Measurements from ENCODE around the gene LAMA2. TPM values are rescaled to one million over a fixed set of nuclear protein-coding genes. Genes with fewer than 3 reads are reported as not detected.

Gene LAMA2
- total RNA-seq, 2 donors from 2014 or later, result 3.6 to 7.5 TPM

DNA sequence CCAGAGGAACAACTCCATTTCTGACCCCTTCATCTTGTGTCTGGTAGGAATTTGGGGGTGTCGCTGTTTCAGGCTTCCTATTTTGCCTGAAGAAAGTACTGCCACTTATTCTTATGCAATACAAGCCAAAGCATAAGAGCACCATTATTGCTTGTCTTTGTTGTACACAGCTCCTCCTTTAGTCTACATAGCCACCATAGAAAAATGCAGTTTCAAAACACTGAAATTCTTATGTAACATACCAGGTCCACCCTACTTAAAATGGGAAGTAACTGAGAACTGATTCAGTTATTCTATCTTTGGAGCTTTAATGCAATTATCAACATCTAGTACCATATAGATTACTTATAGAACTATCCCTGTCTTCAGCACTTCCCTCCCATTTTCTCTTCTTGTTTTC, 571.5 kb downstream of the LAMA2 start:
- H3K4me1 ChIP-seq, result no peaks in the 10 kb centered on the region
- H3K27me3 ChIP-seq, result no peaks in the 10 kb centered on the region
- no peak overlapping the region for H3K4me3 ChIP-seq
- no peaks in the 10 kb centered on the region for H3K36me3 ChIP-seq
- DNase-seq, result no peak
- no peaks in the 10 kb centered on the region for H3K9me3 ChIP-seq
- intact Hi-C loops (cut with DNase I), result no loop called here
- TF ChIP-seq, protein P1, sequence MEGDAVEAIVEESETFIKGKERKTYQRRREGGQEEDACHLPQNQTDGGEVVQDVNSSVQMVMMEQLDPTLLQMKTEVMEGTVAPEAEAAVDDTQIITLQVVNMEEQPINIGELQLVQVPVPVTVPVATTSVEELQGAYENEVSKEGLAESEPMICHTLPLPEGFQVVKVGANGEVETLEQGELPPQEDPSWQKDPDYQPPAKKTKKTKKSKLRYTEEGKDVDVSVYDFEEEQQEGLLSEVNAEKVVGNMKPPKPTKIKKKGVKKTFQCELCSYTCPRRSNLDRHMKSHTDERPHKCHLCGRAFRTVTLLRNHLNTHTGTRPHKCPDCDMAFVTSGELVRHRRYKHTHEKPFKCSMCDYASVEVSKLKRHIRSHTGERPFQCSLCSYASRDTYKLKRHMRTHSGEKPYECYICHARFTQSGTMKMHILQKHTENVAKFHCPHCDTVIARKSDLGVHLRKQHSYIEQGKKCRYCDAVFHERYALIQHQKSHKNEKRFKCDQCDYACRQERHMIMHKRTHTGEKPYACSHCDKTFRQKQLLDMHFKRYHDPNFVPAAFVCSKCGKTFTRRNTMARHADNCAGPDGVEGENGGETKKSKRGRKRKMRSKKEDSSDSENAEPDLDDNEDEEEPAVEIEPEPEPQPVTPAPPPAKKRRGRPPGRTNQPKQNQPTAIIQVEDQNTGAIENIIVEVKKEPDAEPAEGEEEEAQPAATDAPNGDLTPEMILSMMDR (IDR thresholded peaks at IDR 0.05), result no peak
- no peak overlapping the region for H3K9ac ChIP-seq (ENCODE audit: low read depth in 2 of 2, low read length in 2 of 2)
- H3K27ac ChIP-seq, result no peak overlapping the region

DNA sequence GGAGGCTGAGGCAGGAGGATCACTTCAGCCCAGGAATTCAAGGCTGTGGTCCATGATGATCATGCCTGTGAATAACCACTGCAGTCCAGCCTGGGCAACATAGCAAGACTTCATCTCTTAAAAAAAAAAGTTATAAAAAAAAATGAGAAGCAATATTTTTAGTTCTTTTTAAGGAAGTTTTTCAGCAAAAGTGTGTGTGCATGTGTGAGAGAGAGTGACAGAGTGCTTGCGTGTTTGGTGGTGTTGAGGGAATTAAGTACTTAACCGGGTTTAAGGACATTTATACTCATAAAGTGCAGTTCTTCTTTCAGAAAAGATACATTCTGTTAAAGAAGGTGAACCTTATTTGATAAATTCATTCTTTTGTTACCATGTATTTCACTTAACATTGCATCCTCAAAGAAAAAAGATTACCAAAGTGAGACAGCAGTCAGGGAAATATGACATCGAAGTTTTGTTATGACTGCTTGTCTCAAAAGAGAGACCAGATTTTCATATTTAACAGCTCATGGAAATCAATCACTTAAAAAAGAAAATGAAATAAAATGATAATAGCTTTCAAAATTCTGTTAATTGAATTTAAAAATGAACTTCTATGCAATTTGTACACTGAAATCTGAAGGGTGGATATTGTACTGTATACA, 572.3 kb downstream of the LAMA2 start:
- no peak overlapping the region for H3K9ac ChIP-seq (ENCODE audit: low read depth in 2 of 2, low read length in 2 of 2)
- H3K27me3 ChIP-seq, result no peaks in the 10 kb centered on the region
- TF ChIP-seq, protein P1 (IDR thresholded peaks at IDR 0.05), result no peak
- no peak for DNase-seq
- H3K4me3 ChIP-seq, result no peak overlapping the region
- H3K9me3 ChIP-seq, result no peaks in the 10 kb centered on the region
- H3K36me3 ChIP-seq, result no peaks in the 10 kb centered on the region
- H3K4me1 ChIP-seq, result no peaks in the 10 kb centered on the region
- intact Hi-C loops (cut with DNase I), result no loop called here
- H3K27ac ChIP-seq, result no peak overlapping the region

DNA sequence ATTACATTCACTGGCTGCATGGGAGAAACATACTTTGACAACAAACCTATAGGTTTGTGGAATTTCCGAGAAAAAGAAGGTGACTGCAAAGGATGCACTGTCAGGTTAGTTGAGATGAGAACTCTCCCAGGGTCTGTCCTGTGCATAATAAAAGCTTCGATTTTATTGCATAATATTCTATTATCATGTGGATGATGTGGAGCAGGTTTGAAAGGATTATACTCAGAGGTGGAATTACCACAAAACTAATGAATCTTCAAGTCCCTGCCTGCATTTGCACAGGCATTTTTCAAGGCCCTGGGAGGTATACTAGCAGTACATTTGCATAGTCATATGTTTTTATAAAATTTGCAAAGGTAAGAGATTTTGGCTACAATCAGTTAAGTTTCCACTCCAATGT, 577.3 kb downstream of the LAMA2 start:
- no peak overlapping the region for H3K4me3 ChIP-seq
- intact Hi-C loops (cut with DNase I), result no loop called here
- H3K9ac ChIP-seq (ENCODE audit: low read depth in 2 of 2, low read length in 2 of 2), result no peak overlapping the region
- no peaks in the 10 kb centered on the region for H3K4me1 ChIP-seq
- no peaks in the 10 kb centered on the region for H3K27me3 ChIP-seq
- no peak for DNase-seq
- no peak overlapping the region for H3K27ac ChIP-seq
- no peaks in the 10 kb centered on the region for H3K36me3 ChIP-seq
- TF ChIP-seq, protein P1 (IDR thresholded peaks at IDR 0.05), result no peak
- no peaks in the 10 kb centered on the region for H3K9me3 ChIP-seq

DNA sequence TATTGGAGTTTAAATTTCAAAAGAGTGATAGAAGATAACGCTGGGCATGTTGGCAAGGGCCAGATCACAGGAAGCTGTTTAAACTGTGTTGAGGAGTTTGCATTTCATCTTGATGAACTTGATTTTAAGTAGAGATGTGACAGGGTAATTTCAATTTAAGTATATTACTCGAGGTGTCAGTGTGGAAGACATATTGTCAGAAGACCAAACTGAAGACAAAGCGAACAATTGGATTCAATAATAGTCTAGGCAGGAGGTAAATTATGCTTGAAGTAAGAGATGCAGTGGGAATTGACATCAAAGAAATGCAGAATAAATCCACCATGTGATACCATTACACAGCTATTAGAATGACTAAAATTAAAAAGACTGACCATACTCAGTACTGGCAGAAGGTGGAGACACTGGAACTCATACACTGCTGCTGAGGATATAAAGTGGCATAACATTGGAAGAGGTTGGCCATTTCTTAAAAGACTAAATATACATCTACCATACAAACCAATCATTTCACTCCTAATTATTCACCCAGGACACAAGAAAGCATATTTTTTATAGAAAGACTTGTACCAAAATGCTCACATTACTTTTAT, 586.2 kb downstream of the LAMA2 start:
- Histone ChIP-seq H3K27ac (no peak overlapping the region), H3K4me3 (no peak overlapping the region), H3K9ac (ENCODE audit: low read depth in 2 of 2, low read length in 2 of 2) (no peak overlapping the region), H3K27me3 (no peaks in the 10 kb centered on the region), H3K4me1 (no peaks in the 10 kb centered on the region), H3K36me3 (no peaks in the 10 kb centered on the region), H3K9me3 (no peaks in the 10 kb centered on the region)
- intact Hi-C loops (cut with DNase I), result no loop called here
- TF ChIP-seq, protein P1 (IDR thresholded peaks at IDR 0.05), result no peak
- no peak for DNase-seq

DNA sequence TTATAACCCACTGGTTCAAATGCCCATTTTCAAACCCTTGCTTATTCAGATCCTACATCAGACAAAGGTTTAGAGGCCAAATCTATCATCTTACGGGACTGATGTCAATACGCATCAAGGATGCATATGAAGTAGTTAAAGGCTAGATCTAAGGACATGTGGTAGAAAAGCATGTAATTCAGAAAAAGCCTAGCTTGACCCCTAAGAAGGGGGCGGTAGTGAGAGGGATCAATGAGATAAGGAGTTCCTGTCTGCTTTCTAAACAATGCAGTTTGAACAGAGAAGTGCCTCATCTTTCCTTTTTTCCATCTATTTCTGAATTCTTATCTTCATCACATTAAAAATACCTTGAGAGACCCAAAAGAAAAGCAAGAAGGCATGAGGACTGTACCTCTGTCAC, 589.3 kb downstream of the LAMA2 start:
- Histone ChIP-seq H3K9ac (ENCODE audit: low read depth in 2 of 2, low read length in 2 of 2) (no peak overlapping the region), H3K4me3 (no peak overlapping the region), H3K27ac (no peak overlapping the region), H3K36me3 (no peaks in the 10 kb centered on the region), H3K4me1 (no peaks in the 10 kb centered on the region), H3K9me3 (no peaks in the 10 kb centered on the region), H3K27me3 (no peaks in the 10 kb centered on the region)
- intact Hi-C loops (cut with DNase I), result no loop called here
- no peak for DNase-seq
- TF ChIP-seq, protein P1 (IDR thresholded peaks at IDR 0.05), result no peak

All from colonic mucosa (tissue), 4 donors.